Ascending aorta (tissue), 2 donors: ENCODE data around the gene EBF3. TPM values are rescaled to one million over a fixed set of nuclear protein-coding genes. Genes with fewer than 3 reads are reported as not detected.

Source experiments
- DNase-seq, 2 donors: peaks; one replicate each; pipeline ENCODE4 v3.0.0-alpha.2; 2019; ENCODE audit warnings: low spot score in 2 of 2
- H3K27ac ChIP-seq, 2 donors: fragments of 200-600 bp; sonication (generic); one replicate each; pipeline ENCODE4 v1.5.1; 2016 to 2017; ENCODE audit warnings: mild to moderate bottlenecking in 1 of 2
- H3K27me3 ChIP-seq: fragments of 200-600 bp; sonication (generic); one replicate; pipeline ENCODE4 v1.5.1; 2017
- H3K36me3 ChIP-seq, 2 donors: fragments of 200-600 bp; sonication (generic); one replicate each; pipeline ENCODE4 v1.5.1; 2016
- H3K4me1 ChIP-seq, 2 donors: fragments of 200-600 bp; sonication (generic); one replicate each; pipeline ENCODE4 v1.5.1; 2016 to 2017; ENCODE audit warnings: mild to moderate bottlenecking in 1 of 2
- H3K4me3 ChIP-seq, 2 donors: fragments of 200-600 bp; sonication (generic); one replicate each; pipeline ENCODE4 v1.5.1; 2016 to 2017; ENCODE audit warnings: mild to moderate bottlenecking in 1 of 2
- H3K9me3 ChIP-seq, 2 donors: fragments of 200-600 bp; sonication (generic); one replicate each; pipeline ENCODE4 v1.5.1; 2016
- CTCF ChIP-seq, 3 experiments: fragments of 200-600 bp in 2 of 3; fragments of 450-650 bp in 1 of 3; sonication (generic) in 2 of 3; IDR thresholded peaks; one replicate each; pipeline ENCODE4 v1.5.1; 2016 to 2019; ENCODE audit warnings: antibody characterized with exemption in 3 of 3, mild to moderate bottlenecking in 1 of 3, moderate library complexity in 1 of 3
- intact Hi-C: fragments of 100-400 bp; cut with DNase I; formaldehyde crosslinking; loops from one replicate; pipeline ENCODE4 v1.15.1; 2023
- total RNA-seq: library from RNA; depleted of rRNA; stranded (reverse); fragments of >200 nt; gene quantifications from one replicate; pipeline ENCODE4 v1.1.0, GENCODE V29; 2016

EBF3 gene
- total RNA-seq, 1 donor from 2014 or later, result 20.2 TPM

DNA sequence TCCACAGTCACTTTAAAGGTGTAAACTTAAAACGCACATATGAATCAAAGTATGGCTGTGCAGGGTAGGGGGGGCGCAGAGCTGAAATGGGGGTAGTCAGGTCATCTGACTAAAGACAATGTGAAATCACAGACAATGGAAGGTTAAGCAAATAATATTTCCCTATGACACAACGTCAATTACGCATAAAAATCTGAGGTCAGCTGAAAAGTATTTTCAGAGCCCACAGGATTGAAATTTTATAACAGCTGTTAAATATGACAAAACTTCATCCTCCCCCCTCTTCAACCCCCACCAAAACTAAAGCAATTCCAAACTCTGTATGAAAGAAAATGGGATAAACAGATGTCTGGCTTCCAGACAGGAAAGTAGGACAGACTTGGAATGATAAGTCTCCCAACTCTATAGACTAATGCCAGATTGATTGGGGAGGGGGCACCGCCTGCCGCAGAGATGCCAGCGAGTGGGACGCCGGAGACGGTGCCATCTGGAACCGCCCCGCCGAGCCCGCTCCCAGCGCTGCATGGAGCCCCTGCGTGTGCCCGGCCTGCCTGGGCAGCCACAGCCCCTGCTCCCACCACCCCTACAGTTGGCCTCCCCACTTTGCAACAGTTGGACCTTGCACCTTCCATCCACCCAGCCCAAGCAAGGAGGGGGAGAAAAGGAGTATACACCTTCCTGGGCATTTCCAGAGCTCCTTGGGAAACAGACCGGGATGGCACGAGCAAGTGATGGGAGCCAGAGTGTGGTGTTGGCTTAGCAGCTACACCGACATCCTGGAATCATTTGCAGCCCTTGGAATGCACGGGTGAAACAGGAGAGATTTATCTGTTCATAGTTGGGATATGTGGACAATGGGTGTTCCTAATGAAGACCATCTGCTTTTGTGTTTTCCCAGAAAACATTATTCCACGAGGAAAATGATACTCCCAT, 10.7 kb downstream of the EBF3 start:
- Histone ChIP-seq H3K27ac (peak overlapping the region in 1 of 2 donors; percentile 27), H3K36me3 (no peaks in the 10 kb centered on the region), H3K4me3 (no peak overlapping the region), H3K4me1 (no peaks in the 10 kb centered on the region), H3K27me3 (no peaks in the 10 kb centered on the region), H3K9me3 (no peaks in the 10 kb centered on the region)
- intact Hi-C loops, result no loop called here
- TF ChIP-seq CTCF (IDR thresholded peaks at IDR 0.05), result no peak
- DNase-seq, result peak in 1 of 2 donors; percentile 52

GRCh38 chr10:129952378-129953118, 11.5 kb downstream of the EBF3 start:
- Histone ChIP-seq H3K4me1 (no peaks in the 10 kb centered on the region), H3K27ac (peak overlapping the region in 1 of 2 donors; percentile 27), H3K4me3 (no peak overlapping the region), H3K27me3 (no peaks in the 10 kb centered on the region), H3K9me3 (no peaks in the 10 kb centered on the region), H3K36me3 (no peaks in the 10 kb centered on the region)
- intact Hi-C loops, result no loop called here
- peak in 1 of 2 donors; percentile 45 for DNase-seq
- TF ChIP-seq CTCF (IDR thresholded peaks at IDR 0.05), result no peak

DNA sequence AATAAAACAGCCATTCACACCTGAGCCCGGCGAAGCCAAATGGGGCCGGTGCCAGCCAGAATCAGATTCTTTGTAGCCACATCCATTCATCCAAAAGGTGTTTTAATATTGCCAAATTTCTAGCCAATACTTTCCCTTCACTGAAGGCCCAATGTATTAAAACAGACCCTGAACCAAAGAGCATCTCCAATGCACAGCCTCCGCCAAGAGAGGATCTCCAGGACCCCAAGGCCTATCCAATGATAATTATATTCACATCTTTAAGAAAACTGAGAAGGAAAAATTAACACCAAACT, 12.2 kb downstream of the EBF3 start:
- Histone ChIP-seq H3K4me1 (peaks cover 0 to 1% of the 10 kb centered on the region in 2 donors), H3K36me3 (no peaks in the 10 kb centered on the region), H3K4me3 (no peak overlapping the region), H3K27ac (no peak overlapping the region), H3K27me3 (no peaks in the 10 kb centered on the region), H3K9me3 (no peaks in the 10 kb centered on the region)
- intact Hi-C loops, result no loop called here
- no peak for TF ChIP-seq CTCF (IDR thresholded peaks at IDR 0.05)
- DNase-seq, result no peak

- intact Hi-C loops, result no loop called here
- no peak overlapping the region for H3K27ac ChIP-seq
Measured at GRCh38 chr10:129951101-129951969, 12.7 kb downstream of the EBF3 start.

More at GRCh38 chr10:129951101-129951969, 12.7 kb downstream of the EBF3 start:
- peaks cover 0 to 2% of the 10 kb centered on the region in 2 donors for H3K4me1 ChIP-seq
- TF ChIP-seq CTCF (IDR thresholded peaks at IDR 0.05), result no peak
- H3K27me3 ChIP-seq, result no peaks in the 10 kb centered on the region
- H3K4me3 ChIP-seq, result no peak overlapping the region
- no peaks in the 10 kb centered on the region for H3K9me3 ChIP-seq
- DNase-seq, result peak in 1 of 2 donors; percentile 51
- no peaks in the 10 kb centered on the region for H3K36me3 ChIP-seq
